Endothelial cell (in vitro differentiated cells): ENCODE data around the gene ZNF763. TPM values are rescaled to one million over a fixed set of nuclear protein-coding genes. Genes with fewer than 3 reads are reported as not detected.

Source experiments
- DNase-seq: peaks from one replicate; pipeline ENCODE4 v3.0.0; 2021; ENCODE audit warnings: low spot score
- H3K27ac Mint-ChIP-seq: one replicate; pipeline ENCODE4 v1.8.0; 2021; ENCODE audit warnings: mixed read lengths, inconsistent platforms; ENCODE audit not compliant: unreplicated experiment
- H3K27me3 Mint-ChIP-seq: one replicate; pipeline ENCODE4 v1.8.0; 2021; ENCODE audit warnings: mild to moderate bottlenecking, moderate library complexity, mixed read lengths, inconsistent platforms; ENCODE audit not compliant: unreplicated experiment
- H3K36me3 Mint-ChIP-seq: one replicate; pipeline ENCODE4 v1.8.0; 2021; ENCODE audit warnings: mild to moderate bottlenecking, low read depth, mixed read lengths, inconsistent platforms; ENCODE audit not compliant: unreplicated experiment
- H3K4me1 Mint-ChIP-seq: one replicate; pipeline ENCODE4 v1.8.0; 2021; ENCODE audit warnings: mild to moderate bottlenecking, mixed read lengths, inconsistent platforms; ENCODE audit not compliant: unreplicated experiment
- H3K4me3 Mint-ChIP-seq: one replicate; pipeline ENCODE4 v1.8.0; 2021; ENCODE audit warnings: mild to moderate bottlenecking, mixed read lengths, inconsistent platforms; ENCODE audit not compliant: unreplicated experiment
- H3K9me3 Mint-ChIP-seq: one replicate; pipeline ENCODE4 v1.8.0; 2021; ENCODE audit warnings: mixed read lengths, inconsistent platforms; ENCODE audit not compliant: unreplicated experiment
- CTCF ChIP-seq: fragments of 200-600 bp; sonication (generic); IDR thresholded peaks from one replicate; pipeline ENCODE4 v1.5.0; 2021; ENCODE audit warnings: antibody characterized with exemption; ENCODE audit not compliant: unreplicated experiment
- total RNA-seq: library from RNA; stranded (reverse); fragmentation: NEBNext Ultra II Directional; extraction: Animal tissue kit (Norgen Biotek cat#: 25700); gene quantifications from one replicate; pipeline ENCODE4 v1.2.1, GENCODE V29; 2021; ENCODE audit not compliant: unreplicated experiment

The ZNF763 gene
- total RNA-seq, 1 donor from 2014 or later = not detected

GRCh38 chr19:12015015-12015752, 50.3 kb downstream of the ZNF763 start:
- DNase-seq = no peak
- H3K4me3 Mint-ChIP-seq = no peak overlapping the region
- no peak for TF ChIP-seq CTCF
- H3K27me3 Mint-ChIP-seq = no peaks in the 10 kb centered on the region
- peaks cover 8% of the 10 kb centered on the region for H3K36me3 Mint-ChIP-seq
- H3K9me3 Mint-ChIP-seq = peaks cover 41% of the 10 kb centered on the region
- H3K4me1 Mint-ChIP-seq = no peaks in the 10 kb centered on the region
- no peak overlapping the region for H3K27ac Mint-ChIP-seq

GRCh38 chr19:12015753-12016116, 50.9 kb downstream of the ZNF763 start:
- Mint-ChIP-seq H3K36me3 (peaks cover 8% of the 10 kb centered on the region), H3K27ac (no peak overlapping the region), H3K9me3 (peaks cover 41% of the 10 kb centered on the region), H3K27me3 (no peaks in the 10 kb centered on the region), H3K4me1 (no peaks in the 10 kb centered on the region), H3K4me3 (no peak overlapping the region)
- no peak for DNase-seq
- TF ChIP-seq CTCF = no peak

Other genes starting within 250 kb of the ZNF763 start
- 6.7 TPM for gene ZNF823, start 226.1 kb upstream of the ZNF763 start, total RNA-seq
- gene ZNF441, start 198.0 kb upstream of the ZNF763 start, total RNA-seq = 0.05 TPM
- not detected for gene ZNF491, start 166.5 kb upstream of the ZNF763 start, total RNA-seq
- 0.44 TPM for gene ZNF440, start 150.8 kb upstream of the ZNF763 start, total RNA-seq
- gene ZNF439, start 116.3 kb upstream of the ZNF763 start, total RNA-seq = 0.18 TPM
- not detected for gene ZNF69, start 77.3 kb upstream of the ZNF763 start, total RNA-seq
- gene ZNF700, start 39.9 kb upstream of the ZNF763 start, total RNA-seq = 0.18 TPM
- 0.21 TPM for gene ZNF433, start 70.6 kb downstream of the ZNF763 start, total RNA-seq
- gene ZNF878, start 87.9 kb downstream of the ZNF763 start, total RNA-seq = not detected
- gene ZNF844, start 99.7 kb downstream of the ZNF763 start, total RNA-seq = 0.15 TPM
- gene ZNF20, start 175.3 kb downstream of the ZNF763 start, total RNA-seq = 6.2 TPM
- gene ZNF625, start 191.7 kb downstream of the ZNF763 start, total RNA-seq = 26.7 TPM
- 12.4 TPM for gene ZNF136, start 198.1 kb downstream of the ZNF763 start, total RNA-seq